ENCODE results near the gene PHC2.

PHC2 gene

GRCh38 chr1:33430692-33431593, at the start of gene PHC2:
Gene PHC2 (minus strand): TSS chr1:33431095. CDS start chr1:33375539, 55,556 bp downstream.
- peak; percentile 87 for DNase-seq (ENCODE audit: low read depth, low spot score)

GRCh38 chr1:33477451-33477850, 46.6 kb upstream of the PHC2 start:
- no peak for DNase-seq (ENCODE audit: low read depth, low spot score)

GRCh38 chr1:33473900-33474299, 43.0 kb upstream of the PHC2 start:
- DNase-seq (ENCODE audit: low read depth, low spot score) = no peak

DNA sequence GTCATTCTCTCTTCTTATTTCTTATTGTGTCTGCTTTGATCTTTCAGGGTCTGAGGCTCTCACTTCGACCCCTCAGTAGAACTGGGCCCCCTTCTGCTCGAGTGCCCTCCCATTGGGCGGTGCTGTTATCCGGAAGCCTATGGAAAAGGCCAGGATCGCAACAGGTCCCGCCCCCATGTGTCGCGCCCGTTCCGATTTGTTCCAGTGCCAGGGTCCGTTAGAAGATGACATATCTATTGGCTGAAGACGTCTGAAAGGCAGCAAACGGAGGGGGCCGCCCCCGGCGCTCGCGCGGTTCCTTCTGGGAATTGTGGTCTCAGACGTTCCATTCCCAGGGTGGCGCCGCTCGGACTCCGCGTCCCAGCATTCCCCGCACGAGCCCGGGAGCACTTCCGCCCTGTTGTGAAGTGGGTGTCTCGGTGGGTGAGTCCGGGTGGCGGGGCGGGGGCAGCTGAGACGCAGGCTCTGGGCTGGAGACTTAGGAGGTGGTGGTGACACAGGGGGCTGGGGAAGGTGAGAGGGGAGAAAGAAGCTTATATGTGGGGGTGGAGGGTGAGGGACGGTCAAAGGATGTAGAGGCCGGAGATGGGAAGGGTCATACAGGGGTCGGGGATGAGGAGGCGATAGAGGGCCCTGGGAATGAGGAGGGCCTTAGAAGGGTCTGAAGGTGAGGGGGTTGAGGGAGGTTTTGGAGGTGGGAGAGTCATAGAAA, 41.5 kb upstream of the PHC2 start, which contains the start of gene ZSCAN20:
ZSCAN20 (plus strand) TSS at position 377 of the 712 bp plus-strand sequence. CDS start 6,644 bp downstream, outside the sequence.
- DNase-seq (ENCODE audit: low read depth, low spot score) = peak; percentile 95

GRCh38 chr1:33471416-33471815, 40.5 kb upstream of the PHC2 start:
- DNase-seq (ENCODE audit: low read depth, low spot score) = no peak

- DNase-seq (ENCODE audit: low read depth, low spot score) = peak; percentile 77
These were observed 39.7 kb upstream of the PHC2 start for GRCh38 chr1:33470495-33471012.

GRCh38 chr1:33469691-33470090, 38.8 kb upstream of the PHC2 start:
- no peak for DNase-seq (ENCODE audit: low read depth, low spot score)

DNA sequence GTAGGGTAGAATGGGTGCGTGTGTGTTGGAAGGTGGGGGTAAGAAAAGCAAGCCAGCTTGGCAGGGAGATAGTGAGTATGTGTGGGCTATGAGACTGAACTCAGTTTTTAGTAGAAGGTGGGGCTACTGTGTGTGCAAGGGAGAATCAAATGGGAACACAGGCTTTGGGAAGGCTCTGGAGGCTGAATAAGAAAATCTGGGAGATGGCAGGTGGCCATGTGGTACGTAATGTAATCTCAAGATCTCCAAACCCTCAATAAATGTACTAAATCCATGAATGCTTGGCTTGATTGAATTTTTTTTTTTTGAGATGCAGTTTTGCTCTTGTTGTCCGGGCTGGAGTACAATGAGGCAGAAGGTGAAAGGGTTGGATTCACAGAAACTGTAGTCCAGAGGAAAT, 38.1 kb upstream of the PHC2 start:
- DNase-seq (ENCODE audit: low read depth, low spot score) = no peak

GRCh38 chr1:33468531-33468930, 37.6 kb upstream of the PHC2 start:
- no peak for DNase-seq (ENCODE audit: low read depth, low spot score)

DNA sequence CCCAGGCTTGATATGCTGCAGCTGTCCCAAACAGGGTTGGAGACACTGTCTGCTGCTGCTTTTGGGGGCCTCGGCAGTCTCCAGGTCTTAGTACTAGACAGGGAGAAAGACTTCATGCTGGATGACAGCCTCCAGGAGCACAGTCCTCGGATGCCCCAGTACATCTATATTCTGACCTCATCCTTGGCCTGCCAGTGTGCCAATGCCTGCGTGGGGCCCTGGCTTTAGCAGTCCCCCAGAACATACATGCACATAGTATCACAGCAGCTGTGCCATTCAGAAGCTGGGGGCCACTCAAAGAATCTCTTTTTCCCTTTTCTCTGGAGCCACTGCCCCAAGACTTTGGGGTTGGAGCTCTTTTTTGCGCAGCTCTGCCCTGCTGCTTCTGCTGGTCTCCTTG, 37.1 kb upstream of the PHC2 start:
- no peak for DNase-seq (ENCODE audit: low read depth, low spot score)

DNA sequence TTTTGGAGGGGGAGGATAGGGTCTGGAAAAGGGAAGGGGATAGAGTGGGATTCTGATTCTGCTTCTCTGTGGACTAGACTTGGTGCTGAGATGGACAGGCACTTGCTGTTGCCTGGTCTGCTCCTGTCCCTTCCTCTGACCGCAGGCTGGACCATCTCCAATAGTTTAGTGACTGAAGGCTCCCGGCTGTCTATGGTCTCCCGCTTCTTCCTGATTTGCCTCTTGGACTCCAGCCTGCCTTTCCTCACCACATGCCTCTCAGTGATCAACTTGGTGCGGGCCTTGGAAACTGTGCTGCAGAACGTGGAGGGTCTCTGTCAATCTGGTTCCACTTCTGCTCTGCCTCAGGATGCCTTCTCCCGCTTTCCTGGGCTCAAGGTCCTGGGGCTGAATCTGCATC, 35.3 kb upstream of the PHC2 start:
- DNase-seq (ENCODE audit: low read depth, low spot score) = no peak

GRCh38 chr1:33465316-33465715, 34.4 kb upstream of the PHC2 start:
- DNase-seq (ENCODE audit: low read depth, low spot score) = no peak

DNA sequence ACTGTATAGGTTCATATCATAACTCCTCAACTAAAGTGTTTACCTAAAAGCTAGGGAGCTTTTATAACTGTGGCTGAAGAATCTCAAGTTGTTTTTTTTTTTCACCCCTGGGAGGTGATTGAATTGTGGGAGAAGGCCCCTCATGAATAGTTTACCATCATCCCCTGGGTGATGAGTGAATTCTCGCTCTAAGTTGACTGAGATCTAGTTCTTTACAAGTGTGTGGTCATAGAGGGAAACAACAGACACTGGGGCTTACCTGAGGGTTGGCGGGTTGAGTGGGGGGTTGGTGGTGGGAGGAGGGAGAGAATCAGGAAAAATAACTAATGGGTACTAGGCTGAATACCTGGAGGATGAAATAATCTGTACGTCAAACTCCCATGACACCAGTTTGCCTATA, 33.7 kb upstream of the PHC2 start:
- no peak for DNase-seq (ENCODE audit: low read depth, low spot score)

DNA sequence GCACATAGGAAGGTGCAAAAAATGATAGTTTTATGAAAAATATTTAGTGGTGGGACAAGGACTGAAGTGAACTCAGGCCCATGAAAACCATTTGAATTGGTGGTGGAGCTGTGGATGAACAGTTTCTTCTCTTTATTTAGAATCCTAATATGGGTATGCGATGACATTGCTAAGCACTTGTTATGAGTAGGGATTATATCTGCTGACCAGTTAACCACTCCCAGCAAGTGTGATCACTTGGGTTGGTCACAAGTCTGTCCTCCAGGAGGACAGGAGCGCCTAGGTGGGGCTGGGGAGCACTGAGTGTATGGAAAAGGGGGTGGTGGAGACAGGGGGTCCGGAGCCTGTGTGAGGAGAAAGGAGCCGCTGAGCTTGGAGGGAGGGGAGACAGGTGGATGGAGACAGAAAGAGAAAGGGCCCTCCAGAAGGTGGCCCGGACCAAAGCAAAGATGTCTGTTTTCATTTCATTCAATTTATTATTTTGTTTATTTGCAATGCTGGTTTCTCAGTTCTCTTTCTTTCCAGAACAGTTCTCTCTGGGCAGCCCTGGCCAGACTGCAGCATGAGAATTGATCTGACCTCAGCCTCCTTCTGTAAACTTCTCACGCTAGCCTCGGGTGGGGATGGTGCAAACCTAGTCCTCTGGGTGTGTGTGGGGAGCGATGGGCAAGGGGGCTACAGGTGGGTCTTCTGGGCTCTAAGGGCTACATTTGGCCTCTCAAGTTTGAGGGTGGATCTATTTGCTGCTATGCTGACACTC, 31.7 kb upstream of the PHC2 start:
- no peak for DNase-seq (ENCODE audit: low read depth, low spot score)

DNA sequence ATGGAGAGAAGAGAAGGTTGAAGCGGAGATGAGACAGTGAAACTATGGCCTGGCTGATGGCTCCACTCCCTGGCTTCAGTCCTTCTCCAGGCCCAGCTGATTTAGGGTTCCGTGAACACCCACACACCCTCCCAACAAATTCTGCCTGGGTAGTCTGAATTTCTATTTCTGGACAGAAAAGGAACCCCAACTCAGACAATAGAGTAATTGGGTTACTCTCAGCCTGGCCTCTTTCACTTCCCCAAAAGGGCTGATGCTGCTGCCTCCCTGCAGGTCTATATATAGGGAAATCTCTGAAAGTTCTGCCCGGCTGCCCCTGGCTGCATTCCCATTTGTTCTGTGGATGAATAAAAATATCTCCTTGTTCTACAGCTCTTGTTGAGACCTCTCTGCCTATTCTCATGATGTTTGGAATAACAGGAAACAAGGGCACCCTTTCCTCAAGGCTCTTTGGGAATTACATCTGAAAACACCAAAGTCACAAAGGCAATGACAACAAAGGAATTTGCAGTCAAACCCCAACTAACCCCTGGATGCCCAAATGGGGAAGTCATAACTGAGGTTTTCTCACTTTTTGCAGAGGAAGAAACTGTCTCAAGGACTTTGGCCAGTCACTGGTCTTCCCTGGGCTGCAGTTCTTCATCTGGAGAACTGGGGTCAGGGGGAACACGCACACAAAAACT, 30.2 kb upstream of the PHC2 start:
- DNase-seq (ENCODE audit: low read depth, low spot score) = no peak

- DNase-seq (ENCODE audit: low read depth, low spot score) = no peak
These were observed 29.2 kb upstream of the PHC2 start for GRCh38 chr1:33460144-33460543.

DNA sequence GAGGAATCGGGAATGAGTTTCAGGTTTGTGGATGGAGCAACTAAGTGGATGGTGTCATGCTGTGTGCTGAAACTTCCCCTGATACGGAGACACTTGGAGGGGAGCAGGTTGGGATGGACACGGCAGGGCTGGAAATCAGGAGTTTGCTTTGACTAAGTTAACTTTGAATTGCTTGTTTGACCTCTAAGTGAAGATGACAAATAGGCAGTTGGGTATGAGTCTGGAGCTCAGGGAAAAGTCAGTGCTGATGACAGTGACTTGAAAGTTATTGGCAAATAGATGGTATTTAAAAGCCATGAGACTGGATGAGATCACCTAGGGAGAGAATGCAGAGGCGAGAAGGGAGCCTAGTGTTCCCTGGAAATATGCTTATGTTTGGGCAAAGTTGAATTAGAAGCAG, 28.8 kb upstream of the PHC2 start:
- no peak for DNase-seq (ENCODE audit: low read depth, low spot score)

DNA sequence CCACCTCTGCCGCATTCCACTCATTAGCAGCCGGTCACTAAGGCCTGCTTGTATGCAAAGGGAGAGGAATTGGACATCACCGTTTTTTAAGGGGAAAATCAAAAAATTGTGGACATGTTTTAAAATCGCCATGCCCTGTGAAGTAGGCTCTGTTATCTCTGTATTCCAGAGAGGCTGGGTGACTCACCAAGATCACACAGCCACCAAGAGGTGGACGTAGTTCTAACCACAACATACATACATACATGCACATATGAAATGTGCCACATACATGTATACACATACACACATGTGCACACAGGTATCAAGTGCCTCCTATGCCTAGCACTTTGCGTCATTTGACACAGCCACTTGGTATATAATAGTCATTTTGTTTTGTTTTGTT, 25.6 kb upstream of the PHC2 start:
- no peak for DNase-seq (ENCODE audit: low read depth, low spot score)

DNA sequence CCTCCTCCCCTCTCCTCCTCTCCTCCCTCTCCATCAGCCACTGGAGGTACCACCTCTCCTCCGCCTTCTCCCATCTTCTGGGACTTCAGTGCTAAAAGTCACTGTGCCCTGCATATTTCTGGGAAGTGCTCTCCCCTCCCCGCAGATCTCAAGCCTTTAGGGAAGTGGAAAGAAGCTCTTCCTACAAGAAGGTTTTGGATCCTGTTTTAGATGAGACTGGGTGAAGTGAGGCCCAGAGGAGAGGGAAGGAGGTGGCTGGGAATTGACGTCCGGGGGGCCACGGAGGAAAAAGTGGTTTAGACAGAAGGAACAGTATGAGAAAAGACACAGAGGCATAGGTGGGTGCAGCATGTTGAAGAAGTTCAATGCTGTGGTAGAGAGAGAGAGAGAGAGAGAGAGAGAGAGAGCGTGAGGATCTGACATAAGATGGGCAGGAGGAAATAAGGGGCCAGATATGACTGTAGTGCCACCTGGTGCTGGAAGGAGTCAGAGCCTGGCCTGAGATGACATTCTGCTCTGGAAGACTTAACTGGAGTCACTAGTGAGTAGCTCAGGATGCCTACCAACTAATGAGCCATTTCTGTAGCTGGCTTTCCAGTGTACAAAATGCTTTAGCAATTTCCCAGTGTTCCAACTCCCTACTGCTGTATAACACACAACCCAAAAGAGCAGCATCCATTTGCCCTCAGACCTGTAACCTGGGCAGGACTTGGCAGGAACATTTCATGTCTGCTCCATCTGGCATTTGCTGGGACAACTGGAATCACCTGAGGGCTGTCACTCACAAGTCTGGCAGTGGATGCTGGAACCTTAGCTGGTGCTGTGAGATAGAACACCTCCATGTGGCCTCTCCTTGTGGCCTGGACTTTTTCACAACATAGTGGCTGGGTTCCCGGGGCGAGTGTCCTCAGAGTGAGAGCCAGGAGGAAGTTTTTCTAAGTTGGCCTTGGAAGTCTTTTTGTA, 24.9 kb upstream of the PHC2 start:
- no peak for DNase-seq (ENCODE audit: low read depth, low spot score)

- DNase-seq (ENCODE audit: low read depth, low spot score) = peak; percentile 82
These were observed 23.9 kb upstream of the PHC2 start for GRCh38 chr1:33454646-33455282.

Measured in smooth muscle cell of the brain vasculature (primary cell).